MV-4-11 (cell line): ENCODE data around the gene ZNF469.

Source experiments
- DNase-seq: peaks from one replicate; lab custom pipeline; 2025; lab: John Stamatoyannopoulos, UW

Gene ZNF469

DNA sequence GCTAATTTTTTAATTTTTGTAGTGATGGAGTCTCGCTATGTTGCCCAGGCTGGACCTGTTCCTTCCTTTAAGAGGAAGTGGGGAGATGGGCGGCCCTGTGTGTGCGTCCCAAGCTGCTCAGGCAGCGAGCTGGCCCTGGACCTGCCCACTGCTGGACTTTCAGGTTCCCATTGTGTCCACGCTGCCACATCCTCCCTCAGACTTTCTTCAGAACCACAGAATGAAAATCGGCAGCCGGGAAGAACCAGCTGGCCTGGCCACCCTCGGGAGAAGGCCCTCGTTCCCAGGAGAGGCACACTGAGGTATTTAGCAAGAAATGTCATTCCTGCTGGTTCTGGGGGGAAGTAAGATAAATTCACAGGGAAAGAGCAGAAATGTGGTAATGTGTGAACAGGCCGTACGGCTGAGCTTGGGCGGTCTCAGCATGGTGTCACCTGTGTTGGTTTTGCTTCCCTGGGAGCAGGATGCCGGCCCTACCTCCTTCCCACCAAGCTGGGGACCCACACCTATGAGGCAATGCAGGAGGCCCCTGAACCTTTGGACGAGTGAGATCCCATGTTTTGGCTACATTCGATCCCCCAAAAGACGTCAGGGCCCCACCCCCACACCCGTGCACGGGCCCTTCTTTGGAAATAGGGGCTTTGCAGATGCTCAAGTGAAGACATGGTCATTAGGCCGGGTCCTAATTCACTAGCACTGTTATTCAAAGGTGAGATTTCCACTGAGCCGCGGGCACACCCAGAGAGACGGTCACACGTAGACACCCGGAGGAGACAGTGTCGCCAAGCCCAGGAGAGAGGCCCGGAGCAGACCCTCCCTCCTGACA is 35.9 kb upstream of the ZNF469 start:
- no peak for DNase-seq

DNA sequence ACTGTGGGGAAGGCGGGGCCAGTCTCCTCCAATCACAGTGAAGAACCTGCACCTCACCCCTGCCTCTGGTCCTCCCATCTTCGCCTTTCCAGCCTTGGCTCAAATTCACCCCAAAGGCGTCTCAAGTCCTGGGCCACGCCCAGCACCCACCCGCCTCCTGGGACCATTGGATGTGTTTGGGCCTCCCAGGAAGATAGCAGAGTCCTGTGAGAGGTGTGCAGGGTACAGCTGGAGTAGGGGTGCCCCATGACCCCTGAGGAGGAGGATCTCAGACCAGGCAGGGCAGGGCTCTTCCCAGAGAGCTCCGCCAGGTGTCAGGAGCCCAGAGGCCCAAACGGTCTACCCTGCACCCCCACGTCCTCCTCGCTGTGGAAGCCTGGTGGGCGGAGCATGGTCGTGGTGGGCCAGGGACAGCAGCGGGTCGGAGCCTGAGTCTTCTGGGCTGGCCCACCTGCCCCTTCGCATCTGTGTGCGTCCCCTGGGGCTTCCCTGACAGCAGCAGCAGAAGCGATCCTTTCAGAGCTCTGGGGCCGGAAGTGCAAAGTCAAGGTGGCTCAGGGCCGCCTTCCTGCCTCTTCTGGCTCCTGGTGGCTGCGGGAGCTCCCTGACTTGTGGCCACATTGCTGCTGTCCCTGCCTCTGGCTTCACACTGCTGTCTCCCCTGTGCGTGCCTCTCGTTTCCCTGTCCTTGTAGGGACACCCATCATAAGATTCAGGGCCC is 34.9 kb upstream of the ZNF469 start:
- DNase-seq = no peak

- no peak for DNase-seq
Observed at GRCh38 chr16:88348377-88349152, 34.2 kb upstream of the ZNF469 start.

GRCh38 chr16:88349153-88349902 is 33.4 kb upstream of the ZNF469 start:
- DNase-seq = no peak

DNA sequence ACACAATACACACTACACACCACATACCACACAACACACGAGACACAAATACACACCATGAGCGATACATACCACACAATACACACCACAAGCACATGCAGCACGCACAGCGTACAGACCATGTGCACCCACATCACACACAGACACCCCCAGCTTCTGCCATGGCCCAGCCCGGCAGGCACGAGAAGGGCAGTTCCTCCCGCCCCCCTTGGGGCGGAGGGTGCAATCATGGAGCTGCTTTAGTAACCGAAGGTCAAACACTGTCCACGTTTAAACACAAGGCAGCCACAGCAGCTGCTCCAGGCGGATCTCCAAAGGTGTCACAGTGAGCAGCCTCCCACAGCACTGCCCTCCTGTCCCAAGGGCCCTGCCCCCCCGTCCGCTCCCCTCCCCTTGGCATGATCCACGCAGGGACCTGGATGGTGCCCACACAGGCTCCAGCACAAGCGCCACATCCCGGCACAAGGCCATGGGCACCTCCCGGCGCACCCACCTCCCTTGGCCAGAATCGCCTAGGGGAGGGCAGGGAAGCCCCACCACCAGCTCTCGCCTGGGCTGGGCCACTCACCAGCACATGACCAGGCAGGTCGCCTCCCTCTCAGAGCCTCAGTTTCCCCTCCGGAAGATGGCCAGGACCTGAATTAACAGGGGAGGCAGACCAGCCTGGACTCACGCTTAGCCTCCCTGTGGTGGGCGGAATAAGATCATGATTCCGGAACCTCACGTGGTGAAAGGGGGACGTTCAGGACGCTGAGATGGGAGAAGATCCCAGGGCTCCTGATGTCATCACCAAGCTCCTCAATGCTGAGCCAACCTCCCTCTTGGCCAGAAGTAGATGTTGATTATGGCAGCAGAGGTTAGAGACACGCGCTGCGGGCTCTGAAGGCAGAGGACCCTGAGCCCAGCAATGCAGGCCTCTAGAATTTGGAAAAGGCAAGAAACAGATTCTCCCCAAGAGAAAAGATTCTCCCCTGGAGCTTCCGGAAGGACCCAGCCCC is 32.6 kb upstream of the ZNF469 start:
- DNase-seq = no peak

- DNase-seq = no peak
Observed at GRCh38 chr16:88350922-88351321, 31.8 kb upstream of the ZNF469 start.

GRCh38 chr16:88351491-88352101 is 31.2 kb upstream of the ZNF469 start:
- no peak for DNase-seq

GRCh38 chr16:88352261-88353200 is 30.2 kb upstream of the ZNF469 start:
- DNase-seq = no peak

GRCh38 chr16:88353232-88353631 is 29.5 kb upstream of the ZNF469 start:
- no peak for DNase-seq

GRCh38 chr16:88353691-88354090 is 29.1 kb upstream of the ZNF469 start:
- DNase-seq = no peak

DNA sequence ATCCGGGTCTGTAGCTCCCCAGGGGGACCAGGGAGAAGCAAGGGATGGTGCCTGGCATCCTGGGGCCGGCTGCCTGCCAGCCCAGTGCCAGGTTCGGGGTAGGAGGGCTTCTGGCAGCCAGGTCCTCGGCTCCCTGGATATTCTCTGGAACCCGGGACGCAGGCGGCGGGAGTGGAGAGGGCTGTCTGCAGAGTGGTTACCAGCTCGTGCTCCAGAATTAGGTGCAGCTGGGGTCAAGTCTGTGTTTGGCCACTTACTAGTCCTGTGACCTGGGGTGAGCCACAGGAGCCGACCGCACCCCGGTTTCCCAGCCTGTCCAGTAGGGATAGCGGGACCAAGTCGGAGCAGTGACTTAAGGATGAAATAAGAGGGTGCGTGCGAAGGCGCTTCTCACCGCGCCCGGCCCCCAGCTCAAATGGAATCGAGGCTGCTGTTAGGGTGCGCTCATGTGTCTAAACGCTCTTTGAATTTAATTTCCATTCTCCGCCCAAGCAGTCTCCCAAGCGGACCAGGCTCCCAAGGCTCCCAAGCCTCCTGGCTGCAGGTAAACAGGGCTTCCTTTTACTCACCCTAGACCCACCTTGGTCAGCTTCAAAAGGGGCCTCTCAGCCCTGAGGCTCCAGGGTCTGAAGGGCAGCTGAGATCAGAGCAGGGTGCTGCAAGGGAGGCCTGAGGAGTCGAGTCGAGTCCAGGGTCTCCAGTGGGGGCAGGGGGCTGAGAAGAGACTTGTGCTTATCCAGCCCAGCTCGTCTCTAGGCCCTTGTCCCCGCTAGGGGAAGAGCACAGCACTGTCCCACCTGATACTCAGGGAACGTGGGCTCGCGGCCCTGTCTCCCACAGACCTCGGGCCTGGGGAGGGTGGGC is 28.3 kb upstream of the ZNF469 start:
- no peak for DNase-seq

- DNase-seq = no peak
Observed at GRCh38 chr16:88355093-88355388, 27.7 kb upstream of the ZNF469 start.

- DNase-seq = no peak
Observed at GRCh38 chr16:88355389-88356123, 27.2 kb upstream of the ZNF469 start.

DNA sequence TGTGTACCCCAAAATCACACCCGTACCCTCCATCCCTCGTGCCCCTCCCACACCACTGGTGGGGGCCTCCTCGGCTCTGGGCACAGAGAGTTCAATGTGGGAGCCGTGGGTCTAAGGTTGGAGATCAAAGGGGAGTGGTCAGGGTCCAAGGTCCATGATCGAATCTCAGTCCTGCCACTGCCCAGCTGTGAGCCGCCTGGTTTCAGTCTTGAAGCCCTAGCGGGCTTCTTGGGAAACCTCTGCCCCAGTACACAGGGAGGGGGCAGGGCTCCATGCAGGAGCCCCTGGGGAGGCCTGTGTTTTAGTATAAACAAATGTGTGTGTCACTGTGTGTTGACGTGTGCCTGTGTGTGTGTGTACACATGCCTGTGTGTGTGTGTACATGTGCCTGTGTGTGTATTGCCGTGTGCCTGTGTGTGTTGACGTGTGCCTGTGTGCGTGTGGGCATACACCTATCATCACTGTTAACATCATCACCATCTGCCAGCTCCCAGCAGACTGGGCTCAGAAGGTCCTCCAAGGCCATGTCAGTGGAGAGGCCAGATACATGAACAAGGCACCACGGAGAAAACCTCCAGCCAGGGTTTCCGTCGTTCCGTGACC is 26.5 kb upstream of the ZNF469 start:
- no peak for DNase-seq

- DNase-seq = no peak
Observed at GRCh38 chr16:88356727-88357199, 26.0 kb upstream of the ZNF469 start.

- DNase-seq = no peak
Observed at GRCh38 chr16:88357317-88358022, 25.3 kb upstream of the ZNF469 start.
